AG08396 (cell line): ENCODE data around the gene HOXC13.

Source experiments
- DNase-seq: peaks from one replicate; pipeline ENCODE4 v3.0.0; 2012; ENCODE audit warnings: low spot score, mixed read lengths

Gene HOXC13

DNA sequence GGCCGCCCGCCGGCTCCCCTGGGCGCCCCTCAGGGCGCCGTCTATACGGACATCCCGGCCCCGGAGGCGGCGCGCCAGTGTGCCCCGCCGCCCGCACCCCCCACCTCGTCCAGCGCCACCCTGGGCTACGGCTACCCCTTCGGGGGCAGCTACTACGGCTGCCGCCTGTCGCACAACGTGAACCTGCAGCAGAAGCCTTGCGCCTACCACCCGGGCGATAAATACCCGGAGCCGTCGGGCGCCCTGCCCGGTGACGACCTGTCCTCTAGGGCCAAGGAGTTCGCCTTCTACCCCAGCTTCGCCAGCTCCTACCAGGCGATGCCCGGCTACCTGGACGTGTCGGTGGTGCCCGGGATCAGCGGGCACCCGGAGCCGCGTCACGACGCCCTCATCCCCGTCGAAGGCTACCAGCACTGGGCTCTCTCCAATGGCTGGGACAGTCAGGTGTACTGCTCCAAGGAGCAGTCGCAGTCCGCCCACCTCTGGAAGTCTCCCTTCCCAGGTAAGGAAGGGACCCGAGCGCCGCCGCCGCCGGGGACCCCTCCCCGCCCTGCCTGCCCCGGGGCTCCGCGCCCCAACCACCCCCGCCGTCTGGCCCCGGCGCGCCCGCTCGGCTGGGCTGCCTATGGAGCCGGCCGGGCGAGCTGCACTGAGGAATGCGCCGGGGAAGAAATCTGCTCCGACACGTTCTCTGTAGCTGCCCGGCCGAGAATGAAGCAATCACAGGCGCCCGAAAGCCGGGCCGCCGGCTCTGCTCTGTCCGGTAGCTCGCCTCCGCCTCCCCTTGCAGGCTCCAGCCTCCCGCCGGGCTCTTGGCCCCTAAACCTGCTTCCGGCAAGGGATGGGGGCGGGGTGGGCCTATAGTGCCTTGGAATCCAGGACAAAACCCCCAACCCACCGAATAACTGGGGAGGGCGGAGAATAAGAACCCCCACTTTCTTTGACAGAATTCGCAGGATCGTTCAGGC lies 794 bp downstream of the HOXC13 start:
- peak; percentile 69 for DNase-seq

DNA sequence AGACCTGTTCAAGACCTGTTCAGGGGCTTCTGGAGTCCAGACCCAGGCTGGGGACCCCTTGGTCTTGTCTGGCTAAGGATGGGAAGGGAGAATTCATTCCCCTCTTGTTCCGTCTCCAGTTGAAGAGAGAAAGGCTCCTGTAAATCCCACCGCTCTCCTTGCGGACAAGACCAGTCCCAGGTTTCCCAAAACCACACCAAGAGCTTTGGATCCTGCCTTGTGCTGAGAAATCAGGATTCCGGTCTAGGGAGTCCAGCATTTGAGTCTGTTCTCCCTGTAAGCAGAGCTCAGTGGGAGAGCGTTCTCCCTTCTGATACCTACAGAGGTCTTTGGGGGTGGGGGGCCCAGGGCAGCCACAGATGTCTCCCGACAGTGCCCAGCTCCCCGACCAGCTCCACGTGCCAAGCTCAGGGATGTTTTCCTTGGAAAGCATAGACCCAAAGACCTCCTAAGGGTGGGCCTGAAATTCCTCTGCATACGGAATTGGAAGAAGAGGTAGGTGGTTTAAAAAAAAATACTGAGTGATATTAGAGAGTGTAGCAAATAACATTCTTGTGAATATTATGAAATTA lies 1.9 kb downstream of the HOXC13 start:
- no peak for DNase-seq

DNA sequence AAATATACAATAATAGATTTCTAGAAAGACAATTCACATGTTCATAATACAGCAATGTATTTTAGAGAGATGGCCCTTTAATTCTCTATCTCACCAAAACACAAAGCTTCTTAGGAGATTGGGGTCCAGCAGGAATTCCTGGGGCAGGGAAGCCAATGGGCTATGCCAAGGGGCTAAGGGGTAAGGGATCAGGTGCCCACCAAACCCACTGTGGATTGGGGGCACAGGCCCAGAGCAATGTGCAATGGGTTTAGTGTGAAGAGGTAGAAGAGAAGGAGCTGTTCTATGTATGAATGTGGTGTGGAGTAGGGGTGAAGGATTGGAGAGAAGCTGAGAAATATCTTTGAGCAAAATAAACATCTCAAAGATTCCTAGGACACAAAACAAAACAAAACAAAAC lies 2.6 kb downstream of the HOXC13 start:
- no peak for DNase-seq

DNA sequence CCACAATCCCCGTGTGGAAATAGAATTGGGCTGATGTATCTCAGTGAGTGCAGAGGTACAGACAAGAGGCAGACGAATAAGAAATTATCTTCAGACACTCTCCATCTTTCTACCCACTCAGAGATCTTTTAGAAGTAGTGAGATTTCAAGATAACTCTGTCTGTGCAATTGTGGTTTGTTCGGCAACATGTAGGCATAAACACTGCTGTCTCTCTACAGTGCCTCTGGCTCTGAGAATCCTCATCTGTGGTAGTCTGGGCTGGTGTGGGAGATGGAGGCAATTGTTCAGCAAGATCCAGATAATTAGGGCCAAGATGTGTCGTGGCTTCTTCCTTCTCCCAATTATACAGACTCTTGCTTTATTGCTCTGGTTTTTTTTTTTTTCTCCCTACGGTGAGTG lies 3.1 kb downstream of the HOXC13 start:
- no peak for DNase-seq

DNA sequence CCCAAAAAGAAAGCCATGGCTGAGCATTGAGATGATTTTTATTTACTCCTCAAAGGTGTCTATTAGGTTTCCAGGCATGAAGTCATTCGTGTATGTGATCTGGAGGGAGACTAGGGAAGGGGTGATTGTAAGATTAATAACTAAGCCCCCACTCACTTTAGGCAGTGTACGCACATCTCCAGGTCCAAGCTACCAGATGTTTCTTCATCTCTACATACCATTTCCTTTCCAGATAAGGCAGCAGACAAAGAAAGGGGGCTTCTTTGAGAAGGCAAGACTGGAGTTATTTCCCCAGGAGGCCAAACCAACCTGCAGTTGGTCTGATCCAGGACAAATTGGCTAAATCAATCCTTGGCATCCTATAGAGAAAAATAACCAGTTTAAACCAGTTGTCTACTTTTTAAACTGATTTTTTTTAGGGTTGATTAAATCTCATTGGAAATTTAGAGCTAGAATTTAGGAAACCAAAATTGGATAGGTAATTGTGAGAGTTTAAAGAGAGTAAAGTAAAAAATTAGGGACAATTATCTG lies 3.9 kb downstream of the HOXC13 start:
- no peak for DNase-seq

DNA sequence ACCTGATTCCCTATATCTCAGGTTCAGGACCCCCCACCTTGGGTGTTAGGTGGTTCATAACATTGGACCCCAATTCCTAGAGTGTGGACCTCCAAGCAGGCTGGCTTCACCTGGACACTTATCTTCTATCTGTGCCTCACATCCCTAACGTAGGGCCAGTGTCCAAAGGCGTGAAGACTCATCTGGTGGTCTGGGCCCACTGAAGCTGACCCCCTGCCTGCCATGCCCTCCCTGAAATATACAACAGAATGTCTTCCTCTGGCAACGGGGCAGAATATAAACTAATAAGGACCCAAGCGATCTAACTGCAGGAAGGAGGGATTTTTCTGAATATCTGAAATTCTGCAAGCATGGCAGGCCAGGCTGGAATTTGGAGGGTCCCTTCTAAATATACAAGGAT lies 5.6 kb downstream of the HOXC13 start:
- DNase-seq: no peak

DNA sequence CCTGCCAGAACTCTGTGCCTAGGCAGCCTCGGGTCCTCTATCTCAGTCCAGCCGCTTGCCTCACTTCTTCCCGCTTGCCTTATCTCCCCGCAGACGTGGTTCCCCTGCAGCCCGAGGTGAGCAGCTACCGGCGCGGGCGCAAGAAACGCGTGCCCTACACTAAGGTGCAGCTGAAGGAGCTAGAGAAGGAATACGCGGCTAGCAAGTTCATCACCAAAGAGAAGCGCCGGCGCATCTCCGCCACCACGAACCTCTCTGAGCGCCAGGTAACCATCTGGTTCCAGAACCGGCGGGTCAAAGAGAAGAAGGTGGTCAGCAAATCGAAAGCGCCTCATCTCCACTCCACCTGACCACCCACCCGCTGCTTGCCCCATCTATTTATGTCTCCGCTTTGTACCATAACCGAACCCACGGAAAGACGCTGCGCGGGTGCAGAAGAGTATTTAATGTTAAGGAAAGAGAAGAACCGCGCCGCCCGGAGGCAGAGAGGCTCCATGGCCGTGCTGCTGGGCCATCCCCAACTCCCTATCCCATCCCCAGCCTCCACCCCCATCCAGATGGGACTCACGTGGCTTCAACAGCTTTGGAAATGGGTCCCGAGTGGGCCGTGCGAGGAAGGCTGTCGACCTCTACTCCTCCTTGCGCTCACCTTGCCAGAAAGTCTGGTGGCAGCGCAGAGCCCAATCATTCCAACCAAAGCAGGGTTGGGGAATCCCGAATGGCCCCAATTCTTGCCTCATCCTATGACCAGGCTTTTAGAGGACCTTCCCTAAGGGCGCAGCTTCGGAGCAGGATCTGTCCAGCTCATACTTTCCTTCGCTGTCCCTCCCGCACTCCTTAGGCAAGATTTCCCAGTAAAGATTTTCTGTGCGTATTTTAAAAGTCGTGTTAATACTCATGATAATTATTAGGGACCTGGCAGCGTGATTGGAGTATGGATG lies 6.5 kb downstream of the HOXC13 start:
- DNase-seq: no peak

DNA sequence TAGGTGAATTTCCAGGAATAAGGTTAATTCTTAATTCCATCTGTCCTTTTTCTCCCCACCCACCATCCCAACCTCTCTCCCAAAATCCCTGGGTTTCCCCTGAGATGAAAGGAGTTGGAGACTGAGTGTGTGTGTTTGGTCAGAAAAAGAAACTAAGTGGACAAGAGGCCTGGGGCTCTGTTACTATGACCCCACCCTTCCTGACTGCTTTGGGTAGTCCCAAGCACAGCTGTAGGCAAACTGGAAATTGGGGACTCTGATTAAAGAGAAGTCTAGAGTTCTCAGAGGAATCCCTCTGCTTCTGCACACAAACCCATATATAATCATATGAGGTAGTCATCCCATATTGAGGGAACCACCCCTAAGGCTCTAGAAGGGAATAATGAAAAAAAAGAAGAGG lies 9.1 kb downstream of the HOXC13 start:
- DNase-seq: no peak

DNA sequence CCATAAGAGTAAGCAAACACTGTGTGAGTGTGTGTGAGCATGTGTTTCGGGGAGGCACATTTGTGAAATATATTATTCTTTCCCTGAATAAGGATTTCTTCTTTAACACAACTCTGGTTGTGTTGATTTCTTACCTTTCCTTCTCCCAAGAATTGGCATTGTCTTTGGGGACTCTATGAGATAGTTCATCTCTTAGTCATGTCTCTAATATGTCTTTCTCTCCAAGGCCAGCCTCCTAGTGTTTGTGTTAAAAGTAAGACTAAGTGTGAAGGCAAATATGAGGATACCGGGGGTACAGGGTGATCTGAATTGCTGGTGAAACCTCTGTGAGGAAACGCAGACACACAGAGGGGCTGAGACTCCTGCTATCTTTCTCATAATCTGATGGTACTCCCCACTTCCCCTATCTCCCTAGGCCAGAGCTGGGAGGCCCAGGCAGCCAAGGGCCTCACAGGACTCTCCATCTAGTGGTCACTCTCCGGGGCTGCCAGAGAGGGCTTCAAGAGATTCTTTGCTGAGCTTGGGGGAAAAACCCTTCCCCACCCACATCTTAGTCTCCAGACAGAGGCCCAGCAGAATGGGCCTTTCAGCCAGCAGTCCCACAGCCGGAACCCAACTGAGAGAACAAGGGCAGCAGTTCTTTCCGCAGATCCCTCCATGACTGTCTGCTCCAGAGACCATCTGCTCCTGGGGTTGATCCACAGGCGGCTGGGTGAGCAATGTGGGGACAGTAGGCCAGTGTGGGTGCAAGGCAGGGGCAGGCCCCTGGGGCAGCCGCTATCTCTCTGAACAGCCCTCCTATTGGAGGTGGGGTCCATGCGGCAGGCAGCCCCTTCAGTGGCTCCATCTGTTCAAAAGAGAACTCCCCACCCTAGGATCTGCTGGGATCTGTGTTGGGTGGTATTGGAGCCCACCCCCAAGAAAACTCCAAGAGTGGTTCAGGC lies 10.3 kb downstream of the HOXC13 start:
- no peak for DNase-seq

DNA sequence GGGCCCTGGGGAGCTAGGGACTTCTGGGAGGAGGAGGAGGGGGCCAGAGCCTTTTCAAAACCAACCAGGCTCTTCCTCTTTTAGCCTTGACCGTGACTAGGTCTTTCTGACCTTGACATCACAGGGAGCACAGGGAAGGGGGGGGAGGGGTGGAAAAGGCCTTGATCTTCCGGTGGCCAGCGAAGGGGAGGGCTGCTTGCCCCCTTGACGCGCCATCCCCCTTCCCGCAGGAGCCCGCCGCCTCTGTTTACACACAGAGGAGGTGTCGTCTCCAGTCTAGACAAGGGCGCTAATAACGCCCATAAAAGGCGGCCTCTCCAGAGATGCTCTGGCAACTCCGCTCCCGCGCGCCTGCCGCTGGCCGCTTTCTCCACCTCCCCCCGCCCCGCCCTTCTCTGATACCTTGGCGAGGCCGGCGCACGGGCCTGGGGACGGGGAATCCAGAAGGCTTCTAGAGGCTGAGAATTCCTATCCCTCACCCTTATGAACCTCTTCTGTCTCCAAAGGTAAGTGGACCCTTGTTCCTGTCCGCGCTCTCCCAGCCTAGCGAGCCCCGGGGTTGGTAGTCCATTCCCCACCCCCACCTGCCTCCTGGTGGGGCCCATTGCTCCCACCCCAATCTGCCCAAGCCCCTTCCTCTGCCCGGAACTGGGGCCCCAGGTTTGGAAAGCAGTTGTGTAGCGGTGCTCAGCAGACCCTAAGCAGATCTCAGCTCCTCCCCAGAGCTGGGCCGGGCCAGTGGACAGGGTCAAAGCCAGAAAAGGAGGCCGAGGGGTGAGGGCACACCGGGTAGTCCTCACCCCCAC lies 11.2 kb downstream of the HOXC13 start:
- DNase-seq: no peak

DNA sequence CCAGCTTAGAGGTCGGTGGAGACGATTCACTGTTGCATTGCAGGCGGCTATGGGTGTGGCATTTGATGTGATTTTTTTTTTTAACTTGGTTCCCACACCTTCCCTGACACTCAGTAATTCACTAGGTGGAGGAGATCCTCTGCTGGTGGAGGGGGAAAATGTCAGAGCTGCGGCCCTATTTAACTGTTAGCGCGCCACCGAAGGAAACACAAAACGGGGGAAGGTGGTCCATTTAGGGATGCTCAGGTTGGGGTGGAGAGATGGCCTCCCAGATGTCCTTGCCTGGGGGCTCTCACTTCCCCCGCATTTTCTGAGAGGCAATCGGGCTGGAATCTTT lies 11.8 kb downstream of the HOXC13 start:
- DNase-seq: no peak

DNA sequence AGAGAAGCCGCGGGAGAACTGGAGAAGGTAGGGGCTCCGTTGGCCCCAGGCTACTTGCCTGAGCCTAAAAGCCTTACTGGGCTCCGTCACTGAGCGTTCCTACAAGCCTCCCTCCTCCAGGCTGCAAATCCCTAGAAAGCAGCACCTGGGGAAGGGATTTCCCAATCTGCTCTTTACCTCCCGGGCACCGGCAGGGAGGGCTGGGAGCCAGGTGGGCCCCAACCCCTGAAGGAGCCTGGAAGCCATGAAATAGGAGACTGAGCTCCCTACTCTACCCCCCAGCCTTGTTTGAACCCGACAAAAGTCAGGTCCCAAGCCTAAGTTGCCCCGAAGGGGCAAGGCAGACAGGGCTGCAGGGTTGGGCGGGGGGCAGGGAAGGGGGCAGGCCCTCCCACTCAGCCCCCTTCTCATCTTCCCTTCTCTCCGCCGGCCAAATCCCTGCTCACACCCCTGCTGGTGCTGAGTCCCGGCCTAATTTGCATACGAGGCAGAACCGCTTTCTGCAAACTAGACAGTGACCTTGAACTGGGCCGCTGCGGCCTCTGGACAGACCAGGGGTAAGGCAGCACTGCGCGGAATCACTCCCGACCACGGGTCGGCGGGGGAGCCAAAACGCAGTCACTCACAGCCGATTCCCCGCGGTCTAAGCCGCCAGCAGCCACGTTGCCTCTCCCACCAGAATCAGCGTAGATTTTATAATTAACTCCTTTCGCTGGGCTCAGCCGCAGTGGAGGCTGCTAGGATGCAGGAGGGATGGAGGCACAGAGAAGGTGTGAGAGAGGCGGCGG lies 12.4 kb downstream of the HOXC13 start:
- no peak for DNase-seq

DNA sequence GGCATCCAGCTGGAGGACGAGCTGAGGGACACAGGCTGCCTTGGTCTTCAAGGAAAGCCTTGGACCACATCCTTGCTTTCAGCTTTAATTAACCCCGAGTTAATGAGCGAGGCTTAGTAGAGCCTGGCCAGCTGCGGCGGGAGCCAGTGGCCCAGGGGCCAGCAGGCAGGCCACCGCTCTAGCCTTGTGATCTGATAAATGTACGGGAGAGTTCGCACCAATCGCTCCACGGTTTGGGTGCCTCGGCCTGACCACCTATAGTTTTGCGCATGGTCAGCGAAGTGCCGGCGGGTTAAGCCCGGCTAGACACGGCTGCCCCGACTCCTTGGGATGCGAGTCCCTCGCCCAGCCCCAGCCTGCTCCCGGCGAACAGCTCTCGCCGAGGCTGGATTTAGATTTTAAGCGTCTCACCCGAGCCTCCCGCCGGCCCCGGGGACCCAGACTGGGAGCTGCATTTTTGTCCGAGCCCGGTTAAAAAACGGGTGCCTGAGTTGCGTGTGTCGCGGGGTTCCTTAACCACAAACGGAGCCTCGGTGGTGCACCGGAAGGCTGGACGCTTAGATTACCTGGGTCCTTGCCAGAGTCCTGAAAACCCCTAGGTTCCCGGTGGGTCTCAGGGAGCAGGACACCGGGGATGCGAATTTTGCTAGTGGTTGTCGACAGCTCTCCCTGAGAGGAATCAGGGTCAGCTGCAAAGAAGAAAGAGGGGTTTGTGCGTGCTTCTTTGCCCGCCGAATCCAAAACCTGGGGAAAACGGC lies 13.1 kb downstream of the HOXC13 start:
- no peak for DNase-seq

DNA sequence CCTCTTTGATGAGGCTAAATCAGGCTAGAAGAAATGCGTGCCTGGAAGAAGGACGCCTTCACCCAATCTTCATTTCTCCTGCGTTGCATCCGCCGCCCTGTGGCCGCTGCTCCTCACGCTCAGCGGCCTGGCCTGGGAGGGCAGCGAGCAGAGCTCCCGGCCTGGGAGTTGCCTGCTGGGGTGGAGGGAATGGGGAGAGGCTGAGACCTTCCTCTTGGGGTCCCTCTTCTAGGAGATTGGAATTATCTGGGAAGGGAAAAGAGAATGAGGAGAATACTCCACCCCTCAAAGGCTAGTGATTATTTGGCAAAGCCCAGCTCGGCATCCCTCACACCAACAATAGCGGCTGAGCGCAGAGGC lies 13.7 kb downstream of the HOXC13 start:
- no peak for DNase-seq

DNA sequence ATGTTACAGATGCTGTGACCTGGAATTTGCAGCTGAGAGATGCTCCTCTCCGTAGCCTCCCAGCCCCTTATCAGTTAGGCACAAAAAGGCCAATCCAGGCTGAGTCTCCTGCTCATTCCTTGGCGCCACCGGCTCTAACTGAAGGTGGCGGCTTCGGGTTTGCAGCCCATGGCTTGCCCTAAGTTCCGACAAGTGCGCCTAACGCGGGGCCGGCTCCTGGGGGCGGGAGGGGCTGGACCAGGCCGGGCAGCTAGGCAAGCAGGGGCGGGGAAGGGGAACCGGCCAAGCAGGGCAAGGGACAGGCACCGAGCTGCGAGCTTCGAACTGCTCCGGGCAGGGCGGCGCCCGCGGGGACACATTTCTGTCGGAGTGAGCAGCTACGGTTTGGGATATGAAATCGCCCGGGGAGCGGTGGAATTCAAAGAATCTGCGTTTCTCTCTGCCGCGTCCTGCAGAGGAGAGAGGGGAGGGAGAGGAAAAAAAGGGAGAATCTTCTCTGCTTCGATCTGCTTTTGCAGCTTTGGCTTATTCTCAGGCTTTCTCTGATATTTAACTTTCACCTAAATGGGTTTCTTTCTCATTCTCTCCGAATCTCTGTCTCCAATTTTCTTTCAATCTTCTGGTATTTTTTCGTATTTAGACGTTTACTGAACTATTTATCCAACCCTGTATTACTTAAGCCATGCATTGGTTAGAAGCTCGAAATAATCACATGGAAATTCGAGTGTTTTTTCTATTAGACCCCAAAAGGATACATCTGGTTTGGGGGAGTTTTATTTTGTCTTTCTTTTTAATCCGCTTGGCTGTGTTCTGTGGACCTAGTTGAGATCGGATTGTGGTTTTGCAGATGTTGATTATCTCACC lies 14.5 kb downstream of the HOXC13 start:
- peak; percentile 60 for DNase-seq

DNA sequence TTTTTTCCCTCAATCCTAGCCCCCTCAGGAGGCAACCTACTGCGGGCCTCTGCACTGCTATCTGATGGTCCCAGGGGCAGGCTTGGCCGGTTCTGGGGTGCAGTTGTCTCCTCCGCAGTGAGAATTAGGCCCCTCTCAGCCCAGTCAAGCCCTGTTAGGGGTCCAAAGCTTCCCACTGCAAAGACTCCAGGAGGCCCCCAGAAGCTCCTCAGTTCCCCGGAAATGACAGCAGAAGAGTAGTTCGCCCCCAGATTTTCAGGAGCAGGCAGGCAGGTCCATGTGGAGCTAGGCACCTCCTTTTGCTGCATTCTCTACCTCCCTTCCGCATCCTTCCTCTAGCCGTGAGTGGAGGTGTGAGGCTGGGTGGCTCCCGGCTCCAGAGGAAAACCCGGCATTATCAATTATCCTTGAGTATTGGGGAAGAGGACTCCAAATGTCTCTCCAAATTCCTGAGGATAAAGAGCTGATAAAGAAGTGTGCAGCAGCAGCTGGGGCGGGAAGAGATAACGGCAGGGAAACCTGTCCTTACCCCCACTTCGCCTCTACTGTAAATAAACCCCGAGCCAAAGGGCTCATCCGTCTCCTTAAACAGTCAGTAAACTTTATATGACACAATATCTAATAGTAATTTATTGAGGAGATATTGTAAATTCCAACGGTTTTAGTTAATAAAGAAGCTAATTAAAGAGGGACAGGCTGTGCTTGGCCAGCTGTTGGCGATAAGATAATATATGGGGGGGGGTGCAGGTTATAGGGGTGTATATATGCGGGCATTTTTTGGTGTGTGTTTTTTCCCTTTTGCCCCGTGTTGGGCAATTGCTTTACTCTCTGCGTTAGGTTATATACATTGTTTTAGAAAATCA lies 15.4 kb downstream of the HOXC13 start:
- DNase-seq: no peak

DNA sequence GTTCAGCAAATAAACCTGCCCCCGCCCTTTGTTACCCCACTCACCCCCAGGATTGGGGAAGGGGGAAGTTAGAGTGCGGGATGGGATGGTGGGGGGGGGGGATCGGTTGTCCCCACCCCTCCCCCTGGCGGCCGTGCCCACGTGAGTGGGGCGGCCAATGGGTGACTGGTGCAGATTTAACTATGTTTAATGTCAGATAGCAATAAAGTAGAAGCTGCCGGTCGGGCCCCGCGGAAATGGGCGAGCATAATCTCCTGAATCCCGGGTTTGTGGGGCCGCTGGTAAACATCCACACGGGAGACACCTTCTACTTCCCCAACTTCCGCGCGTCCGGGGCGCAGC lies 16.0 kb downstream of the HOXC13 start, which contains the start of gene HOXC12:
Gene HOXC12 (plus strand): TSS at position 210 of the 342 bp plus-strand sequence. CDS start 27 bp downstream, at position 237.
- DNase-seq: no peak
